Nephron (organoid): ENCODE measurements around the gene MRPS25.

Experiments
- H3K27ac Mint-ChIP-seq, 3 experiments: 2 replicates each; pipeline ENCODE4 v1.8.0; 2020; ENCODE audit warnings: mixed read lengths in 3 of 3, mild to moderate bottlenecking in 2 of 3, moderate library complexity in 1 of 3
- H3K27me3 Mint-ChIP-seq: 2 replicates; pipeline ENCODE4 v1.8.0; 2021; ENCODE audit warnings: low read depth, mild to moderate bottlenecking, moderate library complexity, mixed read lengths
- H3K36me3 Mint-ChIP-seq: 2 replicates; pipeline ENCODE4 v1.8.0; 2020; ENCODE audit warnings: low read depth, mixed read lengths
- H3K4me1 Mint-ChIP-seq: 2 replicates; pipeline ENCODE4 v1.8.0; 2020; ENCODE audit warnings: mixed read lengths
- H3K4me3 Mint-ChIP-seq, 3 experiments: 2 replicates each; pipeline ENCODE4 v1.8.0; 2020; ENCODE audit warnings: mild to moderate bottlenecking in 3 of 3, mixed read lengths in 3 of 3, moderate library complexity in 2 of 3
- H3K9me3 Mint-ChIP-seq: 2 replicates; pipeline ENCODE4 v1.8.0; 2020; ENCODE audit warnings: mixed read lengths
- TF ChIP-seq, protein P1 (sequence below), 3 experiments: fragments of 200-600 bp; sonication (generic); IDR thresholded peaks; one replicate each; pipeline ENCODE4 v1.5.0; 2021; ENCODE audit warnings: antibody characterized with exemption in 3 of 3; ENCODE audit not compliant: unreplicated experiment in 3 of 3

Gene MRPS25

DNA sequence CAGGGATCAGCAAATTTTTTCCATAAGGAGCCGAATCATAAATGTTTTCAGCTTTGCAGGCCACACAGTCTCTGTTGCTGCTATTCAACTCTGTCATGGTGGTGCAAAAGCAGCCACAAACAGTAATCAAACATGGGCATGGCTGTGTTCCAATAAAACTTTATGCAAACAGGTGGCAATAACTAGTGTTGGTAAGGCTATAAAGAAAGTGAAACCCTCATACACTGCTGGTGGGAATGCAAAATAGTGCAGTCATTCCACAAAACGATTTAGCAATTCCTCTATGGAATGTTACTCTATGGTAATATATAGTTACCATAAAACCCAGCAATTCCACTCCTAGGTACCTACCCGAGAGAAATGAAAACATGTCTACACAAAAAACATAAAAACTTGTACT is 14.0 kb upstream of the MRPS25 start:
- Mint-ChIP-seq H3K27me3 (no peaks in the 10 kb centered on the region), H3K27ac (no peak overlapping the region), H3K4me3 (no peak overlapping the region), H3K9me3 (no peaks in the 10 kb centered on the region), H3K4me1 (no peaks in the 10 kb centered on the region), H3K36me3 (peaks cover 84% of the 10 kb centered on the region)
- TF ChIP-seq, protein P1, sequence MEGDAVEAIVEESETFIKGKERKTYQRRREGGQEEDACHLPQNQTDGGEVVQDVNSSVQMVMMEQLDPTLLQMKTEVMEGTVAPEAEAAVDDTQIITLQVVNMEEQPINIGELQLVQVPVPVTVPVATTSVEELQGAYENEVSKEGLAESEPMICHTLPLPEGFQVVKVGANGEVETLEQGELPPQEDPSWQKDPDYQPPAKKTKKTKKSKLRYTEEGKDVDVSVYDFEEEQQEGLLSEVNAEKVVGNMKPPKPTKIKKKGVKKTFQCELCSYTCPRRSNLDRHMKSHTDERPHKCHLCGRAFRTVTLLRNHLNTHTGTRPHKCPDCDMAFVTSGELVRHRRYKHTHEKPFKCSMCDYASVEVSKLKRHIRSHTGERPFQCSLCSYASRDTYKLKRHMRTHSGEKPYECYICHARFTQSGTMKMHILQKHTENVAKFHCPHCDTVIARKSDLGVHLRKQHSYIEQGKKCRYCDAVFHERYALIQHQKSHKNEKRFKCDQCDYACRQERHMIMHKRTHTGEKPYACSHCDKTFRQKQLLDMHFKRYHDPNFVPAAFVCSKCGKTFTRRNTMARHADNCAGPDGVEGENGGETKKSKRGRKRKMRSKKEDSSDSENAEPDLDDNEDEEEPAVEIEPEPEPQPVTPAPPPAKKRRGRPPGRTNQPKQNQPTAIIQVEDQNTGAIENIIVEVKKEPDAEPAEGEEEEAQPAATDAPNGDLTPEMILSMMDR (IDR thresholded peaks at IDR 0.05; ENCODE audit: unreplicated experiment in 3 of 3), result no peak

DNA sequence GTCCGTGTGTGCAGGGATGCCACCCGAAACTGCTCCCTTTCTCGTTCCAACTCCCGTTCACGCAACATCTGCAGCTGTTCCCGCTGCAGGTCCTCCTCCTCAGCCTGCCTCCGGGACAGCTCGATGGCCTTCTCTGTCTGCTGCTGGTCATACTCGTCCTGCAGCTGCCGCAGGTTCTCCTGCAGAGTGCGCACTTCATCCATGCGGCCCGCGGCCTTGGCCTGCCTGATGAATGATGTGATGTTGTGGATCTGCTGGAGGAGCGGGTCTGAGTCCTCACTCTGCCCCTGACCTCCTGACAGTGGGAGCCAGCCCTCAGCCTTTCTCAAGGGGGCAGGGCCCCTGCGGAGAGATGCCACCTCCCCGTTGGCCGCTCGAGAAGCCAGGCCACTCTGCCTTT is 9.4 kb upstream of the MRPS25 start:
- peaks cover 63% of the 10 kb centered on the region for H3K36me3 Mint-ChIP-seq
- no peak overlapping the region for H3K4me3 Mint-ChIP-seq
- H3K4me1 Mint-ChIP-seq, result no peaks in the 10 kb centered on the region
- no peak overlapping the region for H3K27ac Mint-ChIP-seq
- no peaks in the 10 kb centered on the region for H3K27me3 Mint-ChIP-seq
- no peaks in the 10 kb centered on the region for H3K9me3 Mint-ChIP-seq
- TF ChIP-seq, protein P1 (IDR thresholded peaks at IDR 0.05; ENCODE audit: unreplicated experiment in 3 of 3), result no peak

DNA sequence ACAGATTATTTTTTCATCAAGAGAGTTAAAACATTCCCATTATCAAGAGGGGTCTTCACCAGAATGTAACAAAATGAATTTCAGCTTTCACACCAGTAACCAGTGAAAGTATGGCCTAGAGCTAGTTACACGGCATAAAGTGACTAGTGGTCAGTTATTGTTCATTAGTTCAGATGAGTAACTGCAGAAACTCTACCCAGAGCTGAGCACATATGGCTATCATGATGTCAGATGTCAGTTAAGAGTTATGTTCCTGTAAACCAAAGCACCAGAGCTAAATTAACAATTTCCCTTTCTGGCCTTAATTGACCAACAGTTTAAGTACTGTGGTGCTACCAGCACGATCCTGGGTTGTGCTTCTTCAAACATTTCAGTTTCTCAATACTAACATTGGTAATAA is 6.6 kb upstream of the MRPS25 start:
- TF ChIP-seq, protein P1 (IDR thresholded peaks at IDR 0.05; ENCODE audit: unreplicated experiment in 3 of 3), result no peak
- peaks cover 44% of the 10 kb centered on the region for H3K36me3 Mint-ChIP-seq
- no peak overlapping the region for H3K4me3 Mint-ChIP-seq
- no peaks in the 10 kb centered on the region for H3K27me3 Mint-ChIP-seq
- no peaks in the 10 kb centered on the region for H3K4me1 Mint-ChIP-seq
- H3K9me3 Mint-ChIP-seq, result no peaks in the 10 kb centered on the region
- H3K27ac Mint-ChIP-seq, result no peak overlapping the region

DNA sequence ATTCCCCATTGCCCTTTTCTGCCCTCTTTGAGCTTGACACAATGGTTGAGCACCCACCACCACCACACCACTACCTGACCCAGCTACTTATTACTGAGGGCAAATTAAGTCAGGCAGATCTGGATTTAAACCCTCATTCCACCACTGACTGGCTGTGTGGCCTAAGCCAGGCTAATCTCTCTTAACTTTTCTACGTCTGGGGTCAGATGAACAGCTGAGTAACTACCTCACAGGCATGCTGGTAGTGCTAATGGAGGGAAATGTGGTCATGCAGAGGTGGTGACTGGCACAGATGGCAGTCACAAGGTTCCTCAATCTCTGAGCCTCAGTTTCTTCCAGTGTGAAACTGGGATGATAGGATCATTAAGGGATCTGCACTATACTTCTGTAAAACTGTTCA is 4.3 kb upstream of the MRPS25 start:
- peaks cover 4% of the 10 kb centered on the region for H3K4me1 Mint-ChIP-seq
- no peaks in the 10 kb centered on the region for H3K9me3 Mint-ChIP-seq
- H3K36me3 Mint-ChIP-seq, result peaks cover 24% of the 10 kb centered on the region
- no peak overlapping the region for H3K4me3 Mint-ChIP-seq
- no peaks in the 10 kb centered on the region for H3K27me3 Mint-ChIP-seq
- TF ChIP-seq, protein P1 (IDR thresholded peaks at IDR 0.05; ENCODE audit: unreplicated experiment in 3 of 3), result no peak
- H3K27ac Mint-ChIP-seq, result no peak overlapping the region

DNA sequence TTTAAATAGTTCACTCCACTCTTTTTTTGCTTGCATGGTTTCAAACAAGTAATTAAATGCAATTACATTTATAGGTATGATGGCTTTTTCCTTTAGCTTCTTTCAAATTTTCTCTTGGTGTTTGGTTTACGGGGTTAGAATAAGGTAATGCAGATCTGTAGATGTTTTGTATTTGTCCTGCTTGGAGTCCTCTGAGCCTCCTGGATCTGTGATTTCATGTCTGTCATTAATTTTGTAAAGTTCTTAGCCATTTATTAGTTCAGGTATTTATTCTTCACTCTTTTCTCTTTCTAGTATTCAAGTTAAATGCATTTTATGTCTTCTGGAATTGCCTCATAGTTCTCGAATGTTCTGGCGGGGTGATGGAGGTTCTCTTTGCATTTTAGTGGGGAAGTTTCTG is 1.4 kb upstream of the MRPS25 start:
- H3K27ac Mint-ChIP-seq, result no peak overlapping the region

DNA sequence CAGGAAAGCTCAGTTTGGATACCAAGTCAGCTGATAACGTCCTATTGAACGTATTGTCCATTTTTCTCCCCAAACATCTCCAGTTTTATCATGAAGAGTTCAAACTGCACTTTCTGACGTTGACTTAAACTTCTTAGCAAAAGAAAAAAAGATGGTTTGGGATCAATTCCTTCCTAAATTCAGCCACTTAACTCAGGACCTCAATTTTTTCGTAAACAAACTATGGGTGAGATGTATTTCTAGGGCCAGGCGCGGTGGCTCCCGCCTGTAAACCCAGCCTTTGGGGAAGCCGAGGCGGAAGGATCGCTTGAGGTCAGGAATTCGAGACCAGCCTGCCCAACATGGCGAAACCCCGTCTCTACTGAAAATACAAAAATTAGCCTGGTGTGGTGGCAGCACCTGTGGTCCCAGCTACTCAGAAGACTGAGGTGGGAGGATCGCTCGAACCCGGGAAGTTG is 464 bp upstream of the MRPS25 start:
- Mint-ChIP-seq H3K4me3 (peak overlapping the region; percentile 95 to 98 (median 98)), H3K27me3 (no peaks in the 10 kb centered on the region), H3K36me3 (peaks cover 23% of the 10 kb centered on the region), H3K9me3 (peaks cover 2% of the 10 kb centered on the region), H3K4me1 (peaks cover 14% of the 10 kb centered on the region), H3K27ac (peak overlapping the region; percentile 46 to 95 (median 94))
- TF ChIP-seq, protein P1 (IDR thresholded peaks at IDR 0.05; ENCODE audit: unreplicated experiment in 3 of 3), result no peak

More for the DNA sequence above, 1.4 kb upstream of the MRPS25 start:
- peaks cover 2% of the 10 kb centered on the region for H3K9me3 Mint-ChIP-seq
- no peaks in the 10 kb centered on the region for H3K27me3 Mint-ChIP-seq
- peak overlapping the region; percentile 95 to 98 (median 98) for H3K4me3 Mint-ChIP-seq
- H3K36me3 Mint-ChIP-seq, result peaks cover 20% of the 10 kb centered on the region
- peaks cover 14% of the 10 kb centered on the region for H3K4me1 Mint-ChIP-seq
- TF ChIP-seq, protein P1 (IDR thresholded peaks at IDR 0.05; ENCODE audit: unreplicated experiment in 3 of 3), result no peak
